ENCODE measurements around the gene PDE8A. TPM values are rescaled to one million over a fixed set of nuclear protein-coding genes. Genes with fewer than 3 reads are reported as not detected.

Gene PDE8A
- total RNA-seq, 1 donor from 2014 or later = 32.3 TPM

- Mint-ChIP-seq H3K27ac (no peak overlapping the region), H3K4me3 (no peak overlapping the region), H3K9me3 (no peaks in the 10 kb centered on the region), H3K4me1 (no peaks in the 10 kb centered on the region), H3K27me3 (no peaks in the 10 kb centered on the region), H3K36me3 (ENCODE audit: low read depth) (peaks cover 23% of the 10 kb centered on the region)
- intact Hi-C loops (cut with micrococcal nuclease) = no loop called here
- no peak for TF ChIP-seq CTCF (IDR thresholded peaks at IDR 0.05)
- DNase-seq (no peak), ATAC-seq (ENCODE audit: low read depth) (no peak)
- POLR2A ChIA-PET = no interaction called here
- CTCF ChIA-PET = no interaction called here
These were observed 117.6 kb downstream of the PDE8A start for GRCh38 chr15:85099195-85099803.

GRCh38 chr15:85100186-85100937, 118.7 kb downstream of the PDE8A start:
- TF ChIP-seq CTCF (IDR thresholded peaks at IDR 0.05) = no peak
- ChIA-PET CTCF (no interaction called here), POLR2A (no interaction called here)
- H3K9me3 Mint-ChIP-seq = no peaks in the 10 kb centered on the region
- no peak overlapping the region for H3K27ac Mint-ChIP-seq
- no peaks in the 10 kb centered on the region for H3K27me3 Mint-ChIP-seq
- no peak for ATAC-seq (ENCODE audit: low read depth)
- peaks cover 18% of the 10 kb centered on the region for H3K36me3 Mint-ChIP-seq (ENCODE audit: low read depth)
- no peaks in the 10 kb centered on the region for H3K4me1 Mint-ChIP-seq
- no peak for DNase-seq
- H3K4me3 Mint-ChIP-seq = no peak overlapping the region
- intact Hi-C loops (cut with micrococcal nuclease) = no loop called here

- CTCF ChIA-PET = no interaction called here
- ATAC-seq (ENCODE audit: low read depth) (no peak), DNase-seq (no peak)
- Mint-ChIP-seq H3K36me3 (ENCODE audit: low read depth) (peaks cover 8% of the 10 kb centered on the region), H3K4me3 (no peak overlapping the region), H3K4me1 (no peaks in the 10 kb centered on the region), H3K27ac (no peak overlapping the region), H3K9me3 (no peaks in the 10 kb centered on the region), H3K27me3 (no peaks in the 10 kb centered on the region)
- intact Hi-C loops (cut with micrococcal nuclease) = no loop called here
- TF ChIP-seq CTCF (IDR thresholded peaks at IDR 0.05) = no peak
- POLR2A ChIA-PET = no interaction called here
These were observed 122.9 kb downstream of the PDE8A start for GRCh38 chr15:85104584-85104983.

- DNase-seq (no peak), ATAC-seq (ENCODE audit: low read depth) (no peak)
- H3K36me3 Mint-ChIP-seq (ENCODE audit: low read depth) = peaks cover 11% of the 10 kb centered on the region
- H3K4me3 Mint-ChIP-seq = no peak overlapping the region
- ChIA-PET POLR2A (no interaction called here), CTCF (no interaction called here)
- H3K27ac Mint-ChIP-seq = no peak overlapping the region
- no peaks in the 10 kb centered on the region for H3K9me3 Mint-ChIP-seq
- H3K4me1 Mint-ChIP-seq = no peaks in the 10 kb centered on the region
- H3K27me3 Mint-ChIP-seq = no peaks in the 10 kb centered on the region
- no peak for TF ChIP-seq CTCF (IDR thresholded peaks at IDR 0.05)
- intact Hi-C loops (cut with micrococcal nuclease) = no loop called here
These were observed 126.5 kb downstream of the PDE8A start for GRCh38 chr15:85108136-85108535.

- Mint-ChIP-seq H3K27me3 (no peaks in the 10 kb centered on the region), H3K4me3 (no peak overlapping the region), H3K9me3 (no peaks in the 10 kb centered on the region), H3K4me1 (no peaks in the 10 kb centered on the region), H3K36me3 (ENCODE audit: low read depth) (peaks cover 19% of the 10 kb centered on the region), H3K27ac (no peak overlapping the region)
- CTCF ChIA-PET = no interaction called here
- POLR2A ChIA-PET = interaction anchor here (0.6 kb wide), 1 partner anchor 250 kb away, joined by 7 read pairs; no protein-coding TSS in a partner anchor
- intact Hi-C loops (cut with micrococcal nuclease) = no loop called here
- no peak for DNase-seq
- TF ChIP-seq CTCF (IDR thresholded peaks at IDR 0.05) = no peak
- ATAC-seq (ENCODE audit: low read depth) = no peak
These were observed 127.7 kb downstream of the PDE8A start for GRCh38 chr15:85109333-85109732.

All from activated B cell treated with CpG ODN at 0.5 μM for 24 hours (primary cell).